PC-3 (cell line): ENCODE data around the gene RALB. TPM values are rescaled to one million over a fixed set of nuclear protein-coding genes. Genes with fewer than 3 reads are reported as not detected.

ENCODE experiments used
- ATAC-seq: fragments of 200-7000 bp; cut with Tn5 transposase; 2 replicates; pipeline ENCODE4 v1.9.1; 2020; ENCODE audit warnings: mild to moderate bottlenecking, moderate library complexity
- BruUV-seq: library from RNA; stranded (reverse); fragments of 400-500 nt; replicated peaks from 2 replicates; lab custom pipeline; 2021; lab: Mats Ljungman, UMichigan
- CTCF ChIA-PET: fragments of 300-600 bp; sonication (Branson Sonifier 250); formaldehyde crosslinking; loops from one replicate; lab custom pipeline; 2022; ENCODE audit warnings: antibody characterized with exemption; lab: Charles Lee
- POLR2A ChIA-PET: fragments of 300-600 bp; sonication (Branson Sonifier 250); formaldehyde crosslinking; loops from one replicate; lab custom pipeline; 2022; ENCODE audit warnings: antibody characterized with exemption; ENCODE audit not compliant: unreplicated experiment; lab: Charles Lee
- DNase-seq: peaks from one replicate; pipeline ENCODE4 v3.0.0-alpha.2; 2015
- H2AFZ ChIP-seq: fragments of 300-600 bp; sonication (generic); 2 replicates; pipeline ENCODE4 v1.6.0; 2016; ENCODE audit warnings: antibody characterized with exemption, low read length
- H3F3A ChIP-seq: fragments of 300-600 bp; sonication (generic); one replicate; pipeline ENCODE4 v1.6.0; 2017; ENCODE audit warnings: antibody characterized with exemption, low read length, control low read depth, mild to moderate bottlenecking; ENCODE audit not compliant: unreplicated experiment
- H3K27ac ChIP-seq: fragments of 300-600 bp; sonication (generic); 2 replicates; pipeline ENCODE4 v1.5.1; 2016; ENCODE audit warnings: mild to moderate bottlenecking, low read length
- H3K27me3 ChIP-seq: fragments of 300-600 bp; sonication (generic); 2 replicates; pipeline ENCODE4 v1.6.1; 2016; ENCODE audit warnings: low read length, mixed read lengths
- H3K36me3 ChIP-seq: fragments of 300-600 bp; sonication (generic); 2 replicates; pipeline ENCODE4 v1.6.1; 2016; ENCODE audit warnings: low read depth, mixed run types, low read length, mixed read lengths
- H3K4me1 ChIP-seq: fragments of 300-600 bp; sonication (generic); 2 replicates; pipeline ENCODE4 v1.5.1; 2016; ENCODE audit warnings: low read length; ENCODE audit not compliant: insufficient read depth
- H3K4me2 ChIP-seq: fragments of 300-600 bp; sonication (generic); 2 replicates; pipeline ENCODE4 v1.6.0; 2016; ENCODE audit warnings: low read length
- H3K4me3 ChIP-seq: fragments of 300-600 bp; sonication (generic); 2 replicates; pipeline ENCODE4 v1.5.1; 2016; ENCODE audit warnings: mild to moderate bottlenecking, low read length, mixed read lengths
- H3K79me2 ChIP-seq: fragments of 300-600 bp; sonication (generic); 2 replicates; pipeline ENCODE4 v1.6.1; 2017; ENCODE audit warnings: low read length, mixed read lengths
- H3K9ac ChIP-seq: fragments of 300-600 bp; sonication (generic); 2 replicates; pipeline ENCODE4 v1.6.0; 2016; ENCODE audit warnings: mild to moderate bottlenecking, low read length
- H3K9me2 ChIP-seq: fragments of 300-600 bp; sonication (generic); replicated peaks from 2 replicates; pipeline ENCODE4 v1.6.1; 2016; ENCODE audit warnings: mixed run types, low read length, mixed read lengths
- H3K9me3 ChIP-seq: fragments of 300-600 bp; sonication (generic); 2 replicates; pipeline ENCODE4 v1.6.1; 2016; ENCODE audit warnings: low read length, mixed read lengths
- H4K20me1 ChIP-seq: fragments of 300-600 bp; sonication (generic); 2 replicates; pipeline ENCODE4 v1.6.1; 2016; ENCODE audit warnings: low read length, mixed read lengths
- CTCF ChIP-seq: fragments of 300-600 bp; sonication (generic); conservative IDR thresholded peaks from 2 replicates; pipeline ENCODE4 v1.5.1; 2017; ENCODE audit warnings: antibody characterized with exemption, low read depth, mild to moderate bottlenecking, low read length
- EZH2 ChIP-seq: fragments of 300-600 bp; sonication (generic); IDR thresholded peaks from one replicate; pipeline ENCODE4 v1.6.1; 2017; ENCODE audit warnings: antibody characterized with exemption, mild to moderate bottlenecking, low read length; ENCODE audit not compliant: unreplicated experiment
- EZH2phosphoT487 ChIP-seq: fragments of 300-600 bp; sonication (generic); IDR thresholded peaks from 2 replicates; pipeline ENCODE4 v1.6.1; 2018; ENCODE audit warnings: mild to moderate bottlenecking, antibody characterized with exemption, low read length, borderline replicate concordance
- intact Hi-C: fragments of 100-400 bp; cut with micrococcal nuclease; formaldehyde crosslinking; loops from 2 replicates; pipeline ENCODE4 v1.9.0; 2023
- total RNA-seq: library from RNA; depleted of rRNA; stranded (reverse); fragments of >200 nt; gene quantifications from 2 replicates; pipeline ENCODE4 v1.2.3, GENCODE V29; 2014

The RALB gene
- total RNA-seq, 1 experiment from 2014 or later = 57.9 TPM

- intact Hi-C loops = loop anchor here (5.0 kb wide), 1 partner anchor 735 kb away; no protein-coding TSS in a partner anchor
- BruUV-seq = no TSS peak
- H3F3A ChIP-seq = no peaks in the 10 kb centered on the region
- POLR2A ChIA-PET = no interaction called here
- ATAC-seq = no peak
- no peak overlapping the region for H2AFZ ChIP-seq
- no peak for TF ChIP-seq CTCF
- no peak for TF ChIP-seq EZH2phosphoT487
- TF ChIP-seq EZH2 = no peak
- peaks cover 31% of the 10 kb centered on the region for H3K79me2 ChIP-seq
- no peak overlapping the region for H3K4me3 ChIP-seq
- peaks cover 5% of the 10 kb centered on the region; the same call in 1 of the 2 replicates for H4K20me1 ChIP-seq
- H3K27me3 ChIP-seq = no peaks in the 10 kb centered on the region
- no peak overlapping the region for H3K4me2 ChIP-seq
- no peak for DNase-seq
- no peaks in the 10 kb centered on the region for H3K9me3 ChIP-seq
- H3K27ac ChIP-seq = no peak overlapping the region
- no peaks in the 10 kb centered on the region for H3K9me2 ChIP-seq
- no peak overlapping the region for H3K9ac ChIP-seq
- H3K4me1 ChIP-seq = peaks cover 6% of the 10 kb centered on the region
- peaks cover 8% of the 10 kb centered on the region for H3K36me3 ChIP-seq
- CTCF ChIA-PET = no interaction called here
Measured at GRCh38 chr2:120341977-120342376, 89.3 kb downstream of the RALB start.

GRCh38 chr2:120342446-120342845, 89.8 kb downstream of the RALB start:
- Histone ChIP-seq H3F3A (no peaks in the 10 kb centered on the region), H3K36me3 (peaks cover 13% of the 10 kb centered on the region), H3K27ac (no peak overlapping the region), H3K9me3 (no peaks in the 10 kb centered on the region), H3K27me3 (no peaks in the 10 kb centered on the region), H3K9me2 (no peaks in the 10 kb centered on the region), H3K4me2 (no peak overlapping the region), H3K9ac (no peak overlapping the region), H4K20me1 (peaks cover 9% of the 10 kb centered on the region; the same call in 1 of the 2 replicates), H3K4me1 (peaks cover 6% of the 10 kb centered on the region), H3K79me2 (peaks cover 36% of the 10 kb centered on the region), H2AFZ (no peak overlapping the region), H3K4me3 (no peak overlapping the region)
- TF ChIP-seq EZH2phosphoT487 = no peak
- TF ChIP-seq CTCF = no peak
- TF ChIP-seq EZH2 = no peak
- ATAC-seq (no peak), DNase-seq (no peak)
- ChIA-PET POLR2A (no interaction called here), CTCF (interaction anchor here (1.2 to 1.3 kb wide), 2 partner anchors 333 to 335 kb away, joined by 4 to 6 read pairs; no protein-coding TSS in a partner anchor)
- no TSS peak for BruUV-seq
- intact Hi-C loops = loop anchor here (5.0 kb wide), 1 partner anchor 735 kb away; no protein-coding TSS in a partner anchor

GRCh38 chr2:120343100-120343432, 90.4 kb downstream of the RALB start:
- peaks cover 16% of the 10 kb centered on the region for H4K20me1 ChIP-seq
- TF ChIP-seq EZH2 (no peak), CTCF (no peak), EZH2phosphoT487 (no peak)
- no TSS peak for BruUV-seq
- no peak overlapping the region for H3K27ac ChIP-seq
- no peak for DNase-seq
- intact Hi-C loops = loop anchor here (1.0 to 5.0 kb wide), 7 partner anchors 94 to 734 kb away; no protein-coding TSS in a partner anchor
- H3K9ac ChIP-seq = peak overlapping the region; percentile 18; the same call in 1 of the 2 replicates
- H3K36me3 ChIP-seq = peaks cover 19% of the 10 kb centered on the region
- peak; percentile 2 for ATAC-seq
- peaks cover 6% of the 10 kb centered on the region for H3K4me1 ChIP-seq
- no peaks in the 10 kb centered on the region for H3K9me3 ChIP-seq
- peak overlapping the region; percentile 86 for H3K4me2 ChIP-seq
- no peaks in the 10 kb centered on the region for H3K27me3 ChIP-seq
- no peaks in the 10 kb centered on the region for H3K9me2 ChIP-seq
- ChIA-PET CTCF (interaction anchor here (0.6 to 2.4 kb wide), 9 partner anchors 25 to 342 kb away, joined by 3 to 13 read pairs (median 5); no protein-coding TSS in a partner anchor), POLR2A (interaction anchor here (0.6 to 0.7 kb wide), 2 partner anchors 210 to 339 kb away, joined by 3 to 4 read pairs; no protein-coding TSS in a partner anchor)
- H3K4me3 ChIP-seq = peak overlapping the region; percentile 66
- H3K79me2 ChIP-seq = peaks cover 42% of the 10 kb centered on the region
- no peaks in the 10 kb centered on the region for H3F3A ChIP-seq
- peak overlapping the region; percentile 86 for H2AFZ ChIP-seq
